HG02943 (cell line): Measurements from ENCODE around the gene INTS13.
"Not testable (repeated sequence)": the region's sequence is repeated elsewhere in the genome, so short reads cannot be mapped to it uniquely, and the experiment has no call there.

Source experiments
- ATAC-seq: cut with Tn5 transposase; IDR thresholded peaks from one replicate; pipeline ENCODE4 v1.9.1; 2021; ENCODE audit warnings: mild to moderate bottlenecking, low read depth, moderate library complexity; ENCODE audit not compliant: unreplicated experiment

Gene INTS13

GRCh38 chr12:26936559-26937442 lies 980 bp downstream of the INTS13 start:
- no peak for ATAC-seq

GRCh38 chr12:26935636-26936378 lies 2.0 kb downstream of the INTS13 start:
- no peak for ATAC-seq

- no peak for ATAC-seq
Observed at GRCh38 chr12:26929590-26929989, 8.2 kb downstream of the INTS13 start.

- ATAC-seq = no peak
Observed at GRCh38 chr12:26928661-26929060, 9.1 kb downstream of the INTS13 start.

GRCh38 chr12:26921886-26922285 lies 15.9 kb downstream of the INTS13 start:
- no peak for ATAC-seq

- no peak for ATAC-seq
Observed at GRCh38 chr12:26919216-26919555, 18.6 kb downstream of the INTS13 start.

GRCh38 chr12:26918321-26919215 lies 19.2 kb downstream of the INTS13 start:
- no peak for ATAC-seq

- no peak for ATAC-seq
Observed at GRCh38 chr12:26906704-26907103, 31.1 kb downstream of the INTS13 start.

- ATAC-seq = no peak
Observed at GRCh38 chr12:26906024-26906423, 31.8 kb downstream of the INTS13 start.

GRCh38 chr12:26903396-26903795 lies 34.4 kb downstream of the INTS13 start:
- ATAC-seq = not testable (repeated sequence)

GRCh38 chr12:26896913-26897312 lies 40.9 kb downstream of the INTS13 start:
- no peak for ATAC-seq

GRCh38 chr12:26895672-26896071 lies 42.1 kb downstream of the INTS13 start:
- ATAC-seq = no peak

GRCh38 chr12:26891704-26892103 lies 46.1 kb downstream of the INTS13 start:
- no peak for ATAC-seq

GRCh38 chr12:26890784-26891183 lies 47.0 kb downstream of the INTS13 start:
- ATAC-seq = no peak

- ATAC-seq = no peak
Observed at GRCh38 chr12:26884765-26885576, 52.8 kb downstream of the INTS13 start.

GRCh38 chr12:26880625-26881024 lies 57.2 kb downstream of the INTS13 start:
- no peak for ATAC-seq

- ATAC-seq = peak; percentile 80
Observed at GRCh38 chr12:26878661-26879119, 59.1 kb downstream of the INTS13 start.

- ATAC-seq = peak; percentile 55
Observed at GRCh38 chr12:26874501-26875296, 63.1 kb downstream of the INTS13 start.

- ATAC-seq = no peak
Observed at GRCh38 chr12:26872625-26873024, 65.2 kb downstream of the INTS13 start.
